ENCODE measurements around the gene NSFL1C.

DNA sequence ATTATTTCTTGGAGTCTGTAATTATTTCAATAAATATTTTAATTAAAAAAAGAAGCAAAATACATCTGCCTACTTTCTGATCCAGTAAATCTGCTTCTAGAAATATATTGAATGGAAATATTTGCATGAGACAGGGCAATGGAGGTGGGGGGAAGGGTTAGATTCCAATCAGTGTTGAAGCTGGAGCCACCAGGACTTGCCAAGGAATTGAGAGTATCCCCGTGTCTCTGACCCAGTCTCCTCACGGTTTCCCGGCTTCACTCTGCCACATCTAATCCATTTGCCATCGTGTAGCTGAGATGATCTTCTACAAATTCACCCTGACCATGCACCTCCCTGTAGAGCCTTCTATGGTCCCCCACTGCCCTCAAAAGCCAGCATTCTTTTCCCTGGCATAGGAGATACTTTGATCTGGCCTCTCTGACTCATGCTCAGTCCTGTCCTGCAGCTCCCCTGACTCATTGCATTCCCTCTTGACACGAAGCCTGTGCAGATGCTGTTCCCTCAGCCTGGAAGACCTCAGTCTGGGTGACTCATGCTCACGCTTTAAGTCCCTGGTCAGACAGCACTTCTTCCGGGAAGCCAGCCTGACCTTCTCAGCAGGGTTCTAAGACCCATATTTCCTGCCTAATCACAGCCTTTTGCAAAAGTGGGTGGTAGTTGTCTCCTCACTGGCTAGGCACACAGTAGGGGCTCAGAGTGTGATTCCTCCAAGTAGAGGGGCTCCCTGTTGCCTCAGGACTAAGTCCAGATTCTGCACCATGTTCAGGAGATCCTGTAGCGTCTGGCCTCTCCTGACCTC lies 50.8 kb downstream of the NSFL1C start:
- TF ChIP-seq, protein P1, sequence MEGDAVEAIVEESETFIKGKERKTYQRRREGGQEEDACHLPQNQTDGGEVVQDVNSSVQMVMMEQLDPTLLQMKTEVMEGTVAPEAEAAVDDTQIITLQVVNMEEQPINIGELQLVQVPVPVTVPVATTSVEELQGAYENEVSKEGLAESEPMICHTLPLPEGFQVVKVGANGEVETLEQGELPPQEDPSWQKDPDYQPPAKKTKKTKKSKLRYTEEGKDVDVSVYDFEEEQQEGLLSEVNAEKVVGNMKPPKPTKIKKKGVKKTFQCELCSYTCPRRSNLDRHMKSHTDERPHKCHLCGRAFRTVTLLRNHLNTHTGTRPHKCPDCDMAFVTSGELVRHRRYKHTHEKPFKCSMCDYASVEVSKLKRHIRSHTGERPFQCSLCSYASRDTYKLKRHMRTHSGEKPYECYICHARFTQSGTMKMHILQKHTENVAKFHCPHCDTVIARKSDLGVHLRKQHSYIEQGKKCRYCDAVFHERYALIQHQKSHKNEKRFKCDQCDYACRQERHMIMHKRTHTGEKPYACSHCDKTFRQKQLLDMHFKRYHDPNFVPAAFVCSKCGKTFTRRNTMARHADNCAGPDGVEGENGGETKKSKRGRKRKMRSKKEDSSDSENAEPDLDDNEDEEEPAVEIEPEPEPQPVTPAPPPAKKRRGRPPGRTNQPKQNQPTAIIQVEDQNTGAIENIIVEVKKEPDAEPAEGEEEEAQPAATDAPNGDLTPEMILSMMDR (IDR thresholded peaks at IDR 0.05): no peak
- no peak for TF ChIP-seq ZFX (IDR thresholded peaks at IDR 0.05; ENCODE audit: borderline replicate concordance)
